Left cardiac atrium (tissue), 4 donors: ENCODE results near the gene AP5B1. TPM values are rescaled to one million over a fixed set of nuclear protein-coding genes. Genes with fewer than 3 reads are reported as not detected.

Experiments used
- ATAC-seq, 2 donors: fragments of 200-7000 bp; cut with Tn5 transposase; one replicate each; pipeline ENCODE4 v1.9.1; 2020; ENCODE audit warnings: mild to moderate bottlenecking in 2 of 2, moderate library complexity in 2 of 2
- DNase-seq: peaks from one replicate; pipeline ENCODE4 v3.0.0-alpha.2; 2020
- intact Hi-C, 2 donors: fragments of 100-400 bp; cut with DNase I; formaldehyde crosslinking; loops; one replicate each; pipeline versions ENCODE4 v1.14.1 to v1.15.1; 2022 to 2023
- long read RNA-seq: library from polyadenylated mRNA; unstranded; transcript quantifications from one replicate; pipeline ENCODE4 v2.0.0, GENCODE V29; 2021
- total RNA-seq, 2 donors: library from RNA; stranded (reverse); fragmentation: NEBNext Ultra II Directional; extraction: Animal tissue kit (Norgen Biotek cat#: 25700); gene quantifications; one replicate each; pipeline ENCODE4 v1.2.1, GENCODE V29; 2021
- donor health status: DM: no; HTN: yes; CAD: no.
- donor health status: DM: no; HTN: yes; CAD: no; lungs with severe emphysema.
- donor health status: DM: yes; HTN: yes; CAD: no.
- donor health status: Dilated cardiomyopathy.

Gene AP5B1, protein sequence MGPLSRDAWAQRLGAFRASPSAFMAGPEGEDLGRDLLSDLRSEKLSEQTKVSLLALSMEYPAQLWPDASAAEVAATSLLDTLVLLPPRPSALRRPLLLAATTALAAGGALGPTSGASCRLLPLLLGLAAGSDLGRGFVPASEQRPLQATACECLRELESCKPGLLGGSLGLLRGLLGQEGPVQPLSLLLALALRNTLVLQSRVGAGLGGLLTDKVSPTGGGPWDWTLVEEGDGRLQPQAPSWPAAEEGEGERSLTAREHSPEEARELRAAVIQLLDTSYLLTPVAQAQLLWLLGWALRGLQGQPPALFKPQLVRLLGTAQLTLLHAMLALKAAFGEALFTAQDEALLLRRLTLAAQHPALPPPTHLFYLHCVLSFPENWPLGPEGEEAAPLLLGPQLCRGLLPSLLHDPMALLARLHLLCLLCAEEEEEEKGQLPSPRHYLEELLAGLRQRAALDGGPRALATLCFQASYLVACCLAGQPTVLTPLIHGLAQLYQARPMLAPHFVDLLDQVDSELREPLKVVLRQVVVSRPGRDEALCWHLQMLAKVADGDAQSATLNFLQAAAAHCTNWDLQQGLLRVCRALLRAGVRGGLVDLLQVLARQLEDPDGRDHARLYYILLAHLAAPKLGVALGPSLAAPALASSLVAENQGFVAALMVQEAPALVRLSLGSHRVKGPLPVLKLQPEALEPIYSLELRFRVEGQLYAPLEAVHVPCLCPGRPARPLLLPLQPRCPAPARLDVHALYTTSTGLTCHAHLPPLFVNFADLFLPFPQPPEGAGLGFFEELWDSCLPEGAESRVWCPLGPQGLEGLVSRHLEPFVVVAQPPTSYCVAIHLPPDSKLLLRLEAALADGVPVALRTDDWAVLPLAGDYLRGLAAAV
- total RNA-seq, result 10 to 100 TPM in 1 of 2 donors, 1 to 10 TPM in 1; 9.2 to 15.0 TPM
- long read RNA-seq, full-length matches to known transcripts, result 2 of 33 reads
- long read RNA-seq, partial matches to known transcripts, result 0 of 33 reads
- long read RNA-seq, other reads (novel, unspliced or antisense), result 31 of 33 reads

DNA sequence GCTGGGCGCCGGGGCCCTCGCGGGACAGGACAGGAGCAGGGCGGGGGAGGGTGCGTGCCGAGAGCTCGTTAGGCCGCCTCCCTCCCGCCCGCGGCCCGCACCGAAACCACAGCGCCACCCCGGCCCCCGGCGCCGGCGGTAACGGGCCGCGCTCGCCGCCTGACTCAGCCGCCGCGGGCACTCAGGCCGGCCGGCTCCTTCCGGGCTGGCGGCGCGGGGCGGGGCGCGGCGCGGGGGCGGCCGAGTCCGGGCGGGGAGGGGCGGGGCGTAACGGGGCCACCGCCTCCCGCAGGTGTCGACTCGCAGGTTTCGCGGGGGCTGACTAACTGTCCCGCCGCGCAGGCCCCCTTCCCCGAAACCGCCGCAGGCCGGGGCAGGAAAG, at the start of gene AP5B1:
AP5B1 (minus strand) TSS at position 207 of the 382 bp plus-strand sequence. CDS start 385 bp downstream, outside the sequence.
- intact Hi-C loops, result loop anchor here in 1 of 2 donors (5.0 kb wide), 1 partner anchor 37 kb away; no protein-coding TSS in a partner anchor
- ATAC-seq, result peak; percentile 78 to 83
- DNase-seq, result peak; percentile 66

DNA sequence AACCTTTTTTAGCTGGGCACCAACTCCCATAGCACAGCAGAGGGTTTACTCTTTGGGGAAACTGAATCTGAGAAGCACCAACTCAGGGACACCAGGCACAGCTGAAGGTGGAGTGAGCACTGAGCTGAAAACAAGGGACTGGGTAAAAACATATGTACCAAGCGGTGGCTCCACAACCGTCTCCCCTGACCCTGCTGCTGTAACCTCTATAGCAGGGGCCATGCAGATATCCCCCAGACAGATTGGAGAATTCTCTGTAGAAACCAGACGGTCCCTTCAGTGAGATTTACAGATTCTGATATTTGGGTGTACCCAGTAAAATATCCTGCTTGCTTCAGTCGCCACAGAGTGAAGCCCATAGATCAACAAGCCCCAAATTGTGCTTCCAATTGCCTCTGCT, 48.7 kb upstream of the AP5B1 start:
- intact Hi-C loops, result loop anchor here in 1 of 2 donors (10.0 kb wide), 1 partner anchor 125 kb away; no protein-coding TSS in a partner anchor
- no peak for ATAC-seq
- no peak for DNase-seq

DNA sequence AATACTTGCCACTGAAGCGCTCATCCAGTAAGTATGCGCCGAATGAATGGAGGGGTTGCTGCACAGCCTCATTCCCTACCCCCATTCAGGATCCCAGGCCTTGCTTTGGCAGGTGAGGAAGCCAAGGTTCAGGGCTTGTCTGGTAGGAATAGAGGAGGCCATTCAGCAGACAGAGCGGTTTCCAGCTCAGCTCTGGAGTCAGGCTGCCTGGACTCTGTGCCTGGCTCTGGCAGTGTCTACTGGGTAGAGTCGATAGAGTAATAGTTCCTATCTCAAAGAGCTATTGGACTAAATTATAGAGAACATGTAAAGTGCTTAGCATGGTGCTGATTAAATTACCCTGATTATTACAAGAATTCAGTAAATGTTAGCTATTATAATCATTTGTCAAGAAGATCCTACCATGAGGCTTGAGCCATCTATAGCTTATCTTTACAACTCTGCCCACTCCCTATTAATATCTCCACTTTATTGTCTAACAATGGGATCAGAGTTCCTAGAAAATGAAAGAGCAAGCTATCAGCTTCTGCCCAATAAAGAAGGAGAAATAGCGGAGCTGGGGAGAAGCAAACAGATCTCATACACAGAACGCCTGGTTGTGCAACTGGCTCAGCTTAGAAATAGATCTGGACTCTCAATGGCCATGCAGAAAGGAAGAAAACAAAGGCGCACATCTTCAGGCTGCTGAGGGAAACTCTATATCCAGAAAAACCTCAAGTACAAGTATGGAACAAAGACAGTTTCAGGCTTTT, 46.4 kb upstream of the AP5B1 start:
- DNase-seq (no peak), ATAC-seq (no peak)
- intact Hi-C loops, result loop anchor here in 1 of 2 donors (10.0 kb wide), 1 partner anchor 122 kb away; no protein-coding TSS in a partner anchor

DNA sequence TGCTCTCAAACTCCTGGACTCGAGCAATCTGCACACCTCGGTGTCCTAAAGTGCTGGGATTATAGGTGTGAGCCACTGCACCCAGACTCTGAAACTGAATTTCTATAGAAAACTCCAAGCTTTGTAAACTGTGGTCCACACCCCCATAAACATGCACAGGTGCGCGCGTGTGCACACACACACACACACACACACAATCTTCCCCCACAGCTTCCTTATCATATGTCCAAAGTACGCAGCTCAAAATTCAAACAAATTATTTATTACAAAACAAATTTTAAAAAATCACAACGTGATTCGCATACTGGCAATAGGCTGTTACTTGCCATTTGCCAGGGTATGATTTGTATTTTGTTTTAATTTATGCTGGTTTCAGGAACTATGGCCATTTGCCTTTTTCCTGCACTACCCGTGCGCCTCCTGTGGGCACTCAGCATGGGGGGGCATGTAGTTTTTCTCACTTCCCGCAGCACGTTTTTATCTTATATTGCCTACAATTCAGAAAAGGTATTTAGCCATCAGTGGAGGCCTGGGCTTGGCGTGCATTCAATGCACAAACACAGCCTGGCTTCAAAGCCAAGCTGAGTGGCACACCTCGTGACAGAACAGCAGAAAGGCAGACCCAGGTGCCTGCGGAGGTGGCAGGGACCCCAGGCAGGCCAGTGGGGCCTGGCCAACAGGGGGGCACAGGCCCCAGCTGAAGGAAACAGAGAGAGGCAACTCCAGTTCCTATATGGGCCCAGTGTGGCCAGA, 42.2 kb upstream of the AP5B1 start:
- ATAC-seq (no peak), DNase-seq (no peak)
- intact Hi-C loops, result loop anchor here in 1 of 2 donors (10.0 kb wide), 1 partner anchor 118 kb away; no protein-coding TSS in a partner anchor

DNA sequence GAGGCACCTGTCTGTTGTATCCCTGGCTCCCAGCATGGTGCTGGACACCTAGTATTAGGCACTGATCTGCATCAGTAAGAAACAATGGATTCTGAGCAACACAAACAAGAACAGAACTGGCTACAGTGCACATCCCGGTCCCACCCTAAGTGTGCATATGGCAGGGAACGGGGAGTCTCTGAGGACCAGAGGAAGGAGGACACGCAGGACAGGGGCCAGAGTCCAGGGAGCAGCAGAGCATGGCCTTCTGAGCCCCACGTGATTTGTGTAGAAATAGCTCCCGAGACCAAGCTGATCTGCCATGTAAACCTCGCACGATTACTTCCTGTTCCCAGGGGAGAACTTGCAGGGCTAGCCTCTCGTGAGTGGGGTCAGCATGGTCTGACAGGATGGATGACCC, 40.3 kb upstream of the AP5B1 start:
- intact Hi-C loops, result loop anchor here in 1 of 2 donors (10.0 kb wide), 1 partner anchor 116 kb away; no protein-coding TSS in a partner anchor
- ATAC-seq, result no peak
- DNase-seq, result no peak

DNA sequence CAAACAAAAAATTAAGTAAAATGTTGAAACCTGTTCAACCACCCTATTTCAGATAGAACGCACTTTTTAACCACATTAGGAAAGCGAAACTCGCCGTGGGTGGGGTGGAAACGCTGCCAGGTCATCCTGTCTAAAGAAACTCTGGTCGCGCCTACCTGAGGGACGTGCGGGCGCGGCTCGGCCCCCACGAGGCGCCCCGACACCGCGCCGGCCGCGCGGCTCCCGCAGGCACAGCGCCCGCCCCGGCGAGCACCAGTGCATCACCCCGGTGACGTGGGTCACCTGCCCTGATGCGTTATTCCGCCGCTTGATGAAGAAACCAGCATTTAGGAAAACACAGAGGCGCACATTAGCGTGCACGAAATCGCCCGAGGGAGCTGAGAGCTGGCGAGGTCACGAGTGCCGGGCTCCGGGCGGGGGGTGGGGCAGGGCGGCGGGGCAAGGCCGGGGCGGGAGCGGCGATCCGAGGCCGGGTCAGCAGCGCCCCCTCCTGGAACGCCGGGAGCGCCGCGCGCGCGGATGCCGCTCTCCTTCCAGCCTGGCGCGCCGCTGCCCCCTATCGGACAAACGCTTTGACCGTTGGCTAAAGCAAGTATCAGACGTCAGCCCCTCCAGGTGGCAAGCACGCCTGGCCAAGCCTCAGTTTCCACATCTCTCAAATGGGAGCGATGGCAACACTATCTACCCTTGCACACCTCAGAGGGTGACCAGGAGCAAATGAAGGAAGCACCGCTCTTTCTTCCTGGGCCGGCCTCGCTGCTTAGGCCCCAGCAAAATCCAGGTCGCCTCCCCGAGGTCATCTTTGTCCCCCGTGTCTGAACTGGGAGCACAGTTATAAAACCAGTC, 37.3 kb upstream of the AP5B1 start:
- peak; percentile 95 to 98 for ATAC-seq

DNA sequence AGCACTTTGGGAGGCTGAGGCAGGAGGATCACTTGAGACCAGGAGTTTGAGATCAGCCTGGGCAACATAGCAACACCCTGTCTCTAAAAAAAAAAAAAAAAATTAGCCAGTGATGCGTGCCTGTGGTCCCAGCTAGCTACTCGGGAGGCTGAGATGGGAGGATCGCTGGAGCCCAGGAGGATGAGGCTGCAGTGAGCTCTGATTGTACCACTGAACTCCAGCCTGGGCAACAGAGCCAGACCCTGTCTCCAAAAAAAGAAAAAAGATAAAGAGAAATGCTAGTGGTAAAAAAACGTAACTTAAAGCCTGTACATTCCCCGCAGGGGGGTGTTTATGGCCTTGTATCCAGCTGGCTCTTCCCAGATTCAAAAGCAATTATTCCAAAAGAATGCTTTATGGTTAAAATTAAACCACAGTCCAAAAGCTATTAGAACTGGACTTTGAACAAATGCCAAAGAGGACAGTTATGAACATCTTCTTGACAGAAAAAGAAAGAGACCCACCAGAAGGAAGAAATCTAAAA, 36.6 kb upstream of the AP5B1 start:
- no peak for DNase-seq
- no peak for ATAC-seq
- intact Hi-C loops, result loop anchor here (2.0 to 5.0 kb wide), 3 partner anchors 35 to 190 kb away; partner anchors contain the start of genes AP5B1 (in 1 of the 2) and KAT5 (in 1 of the 2)

More for the DNA sequence above, 37.3 kb upstream of the AP5B1 start:
- peak; percentile 95 for DNase-seq
- intact Hi-C loops, result loop anchor here (2.0 to 5.0 kb wide), 3 partner anchors 36 to 191 kb away; partner anchors contain the start of genes AP5B1 (in 1 of the 2) and KAT5 (in 1 of the 2)

DNA sequence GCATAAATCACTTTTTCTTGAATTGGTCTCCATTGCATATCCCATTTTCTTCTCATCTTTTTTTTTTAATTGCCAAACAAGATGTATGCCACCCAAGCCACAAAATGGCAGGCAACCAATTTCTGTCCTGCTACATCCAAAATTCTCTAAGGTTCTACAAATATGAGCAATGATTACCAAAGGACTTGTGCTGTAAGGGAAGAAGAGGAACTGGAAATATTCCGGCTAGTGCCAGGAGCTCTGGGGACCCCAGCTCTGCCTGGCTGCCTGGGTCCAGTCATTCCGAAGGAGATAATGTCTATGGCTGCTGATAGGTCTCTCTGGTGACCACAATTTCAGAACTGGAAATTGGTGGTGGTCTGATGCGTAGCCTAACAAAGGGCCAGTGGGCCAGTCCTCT, 35.9 kb upstream of the AP5B1 start:
- DNase-seq (no peak), ATAC-seq (no peak)
- intact Hi-C loops, result loop anchor here (2.0 to 5.0 kb wide), 3 partner anchors 34 to 189 kb away; partner anchors contain the start of genes AP5B1 (in 1 of the 2) and KAT5 (in 1 of the 2)

DNA sequence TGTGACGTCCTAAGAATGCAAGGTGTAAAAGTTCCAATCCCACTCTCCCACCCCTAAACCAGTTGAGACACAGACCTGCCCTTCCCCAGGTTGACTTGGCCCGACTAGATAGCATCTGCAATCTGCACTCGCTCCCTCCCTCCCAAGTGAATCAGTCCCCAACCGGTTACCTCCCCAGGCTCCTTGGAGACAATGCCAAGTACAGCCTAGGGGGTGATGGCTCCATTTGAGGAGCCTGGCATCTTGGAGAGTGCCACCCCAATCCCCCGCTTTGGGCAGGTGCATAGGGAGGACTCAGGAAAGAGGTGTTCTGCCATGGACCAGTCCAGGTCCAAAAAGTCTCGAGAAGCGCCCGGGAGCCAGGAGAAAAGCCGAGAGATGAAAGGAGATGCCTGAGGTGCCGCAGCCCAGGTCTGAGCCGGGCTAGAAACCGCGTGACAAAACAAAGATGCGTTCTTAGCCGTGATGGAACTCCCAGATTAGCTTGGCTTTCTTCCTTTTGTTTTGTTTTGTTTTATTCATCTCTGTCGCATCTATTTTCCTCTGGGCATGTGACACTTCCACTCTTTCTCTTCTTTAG, 34.3 kb upstream of the AP5B1 start:
- intact Hi-C loops, result loop anchor here (5.0 kb wide), 2 partner anchors 33 to 188 kb away; partner anchors contain the start of gene AP5B1 (in 1 of the 2)
- no peak for ATAC-seq

DNA sequence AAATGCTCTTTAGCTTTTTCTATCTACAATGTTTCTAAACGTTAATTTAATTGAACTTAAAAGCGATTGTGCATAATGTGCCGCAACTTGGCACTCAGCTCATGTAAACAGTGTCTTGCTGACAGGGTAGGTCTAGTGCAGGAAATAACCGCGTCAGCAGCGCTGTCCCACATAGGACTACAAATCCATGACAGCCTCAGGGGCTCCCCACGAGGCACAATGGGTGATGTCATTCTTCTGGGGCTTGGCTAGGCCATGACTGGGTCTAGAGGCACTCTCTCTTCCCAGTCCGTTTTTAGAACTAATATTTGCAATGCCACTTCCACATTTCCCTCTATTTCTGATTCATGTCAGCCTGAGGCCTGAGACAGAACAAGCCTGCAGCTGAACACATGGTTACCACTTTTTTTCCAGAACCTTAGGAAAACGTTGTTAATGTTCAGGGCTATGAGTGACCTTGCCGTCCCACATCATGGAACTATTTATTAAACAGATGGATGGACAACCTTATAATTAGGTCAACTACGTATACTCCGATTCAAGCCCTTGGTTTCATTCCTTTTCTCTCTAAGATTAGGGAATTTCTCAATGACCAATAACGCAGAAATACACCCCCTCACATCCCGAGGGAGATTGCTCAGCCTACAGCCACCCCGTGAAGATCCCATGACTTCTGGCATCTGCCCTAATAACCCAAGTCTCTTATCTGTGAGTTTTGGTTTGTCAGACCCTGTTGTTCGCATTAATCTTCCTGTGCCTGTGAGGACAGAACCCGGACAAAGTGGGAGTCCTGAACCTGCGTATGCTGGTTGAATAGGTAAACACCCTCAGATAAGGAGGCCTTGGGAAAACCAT, 33.6 kb upstream of the AP5B1 start:
- DNase-seq (no peak), ATAC-seq (peak; percentile 18 to 23)
- intact Hi-C loops, result no loop called here

More for the DNA sequence above, 34.3 kb upstream of the AP5B1 start:
- no peak for DNase-seq

DNA sequence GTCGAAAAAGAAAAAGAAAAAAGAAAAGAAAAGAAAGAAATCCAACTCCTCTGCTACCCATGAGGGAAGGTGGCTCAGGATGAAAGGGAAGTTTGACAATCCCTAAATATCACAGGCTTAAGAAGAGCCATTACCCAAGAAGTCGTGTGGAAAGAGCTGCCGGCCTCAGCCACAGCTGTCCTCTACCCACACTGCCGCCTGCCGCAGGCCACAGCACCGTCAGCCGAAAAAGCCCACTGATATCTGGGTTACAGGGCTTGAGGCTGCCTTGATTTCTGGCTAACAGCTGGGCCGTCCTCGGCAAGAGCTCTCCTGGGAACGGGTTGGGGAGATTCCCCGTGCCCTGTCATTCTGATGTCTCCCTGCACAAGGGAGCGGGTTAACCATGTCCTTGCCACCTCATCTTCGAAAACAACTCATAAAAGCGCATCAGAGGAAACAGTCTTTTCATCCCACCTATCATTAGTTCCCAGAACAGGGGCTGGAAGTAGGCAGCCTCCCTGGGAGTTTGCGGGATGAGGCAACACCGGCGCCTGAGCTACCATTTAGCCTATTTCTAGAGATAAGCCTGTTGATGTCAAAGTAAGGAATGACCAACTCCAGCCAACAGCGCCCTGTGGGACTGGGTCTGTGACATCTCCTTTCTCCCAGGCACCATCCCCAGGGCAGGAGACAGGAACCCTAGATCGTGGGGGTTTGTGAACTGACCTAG, 31.1 kb upstream of the AP5B1 start:
- DNase-seq (no peak), ATAC-seq (peak in 1 of 2 donors; percentile 76)
- intact Hi-C loops, result no loop called here

DNA sequence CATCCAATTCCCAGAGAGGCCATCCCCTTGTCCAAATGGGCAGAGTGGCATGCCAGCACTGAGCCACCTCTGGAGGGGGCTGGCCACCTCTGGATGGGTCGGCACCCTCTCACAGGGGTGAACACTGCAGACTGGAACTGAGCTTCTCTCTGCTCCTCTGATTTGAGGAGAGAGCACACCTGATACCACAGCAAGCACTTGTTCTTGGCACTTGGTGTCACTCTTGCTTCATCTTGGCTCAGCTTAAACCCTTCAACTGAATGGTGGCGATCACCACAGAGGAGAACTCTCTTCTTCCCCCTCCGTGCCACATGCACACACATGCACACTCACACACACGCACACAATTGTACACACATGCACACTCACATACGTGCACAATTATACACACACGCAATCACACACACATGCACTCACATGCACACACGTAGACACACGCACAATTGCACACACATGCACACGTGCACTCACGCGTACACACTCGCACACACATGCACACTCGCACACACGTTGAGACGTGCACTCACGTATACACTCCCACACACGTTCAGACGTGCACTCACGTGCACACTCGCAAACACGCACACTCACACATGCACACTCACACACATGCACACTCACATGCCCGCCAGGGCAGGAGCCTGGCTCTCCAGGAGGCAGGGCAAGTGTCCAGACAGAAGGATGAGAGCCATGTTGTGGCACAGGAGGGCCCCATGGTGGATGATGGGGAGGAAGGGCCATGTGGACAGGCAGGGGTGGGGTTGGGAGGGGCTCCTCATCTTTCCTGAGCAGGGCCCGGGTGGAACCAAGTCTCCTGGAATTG, 29.5 kb upstream of the AP5B1 start:
- ATAC-seq (peak in 1 of 2 donors; percentile 31), DNase-seq (no peak)
- intact Hi-C loops, result no loop called here

DNA sequence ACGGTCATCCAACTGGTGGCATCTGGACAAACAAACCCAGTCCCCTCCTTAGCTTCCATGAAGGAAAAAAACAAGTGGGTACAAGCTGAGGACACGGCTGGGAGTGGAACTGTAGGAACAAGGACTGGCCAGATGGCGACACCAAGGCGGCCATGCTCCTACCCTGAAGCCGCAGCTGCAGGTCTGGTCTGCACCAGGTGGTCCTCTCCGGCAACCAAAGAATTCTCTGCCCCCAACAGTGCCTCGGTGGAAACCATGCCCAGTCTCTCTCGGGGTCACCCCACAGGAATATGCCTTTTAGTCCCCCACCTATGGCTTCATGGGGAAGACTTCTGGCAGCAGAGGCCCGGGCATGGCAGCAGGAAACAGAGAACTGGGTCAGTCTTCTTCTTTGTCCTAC, 28.7 kb upstream of the AP5B1 start:
- intact Hi-C loops, result no loop called here
- ATAC-seq (no peak), DNase-seq (no peak)
